GM23338 (cell line): Measurements from ENCODE around the gene MAMDC2. TPM values are rescaled to one million over a fixed set of nuclear protein-coding genes. Genes with fewer than 3 reads are reported as not detected.

ENCODE experiments used
- ATAC-seq: fragments of 200-7000 bp; cut with Tn5 transposase; 3 replicates; pipeline ENCODE4 v1.9.1; 2020
- DNase-seq: peaks from one replicate; pipeline ENCODE4 v3.0.0-alpha.2; 2015; ENCODE audit warnings: low spot score
- H2AFZ ChIP-seq: fragments of 200-600 bp; sonication (generic); 2 replicates; pipeline ENCODE4 v1.8.0; 2016; ENCODE audit warnings: antibody characterized with exemption, mild to moderate bottlenecking, moderate library complexity
- H3F3A ChIP-seq: fragments of 200-600 bp; sonication (generic); replicated peaks from 2 replicates; pipeline ENCODE4 v1.8.0; 2017; ENCODE audit warnings: antibody characterized with exemption, mixed run types, low read depth
- H3K27ac ChIP-seq: fragments of 200-600 bp; sonication (generic); 2 replicates; pipeline ENCODE4 v1.6.1; 2016; ENCODE audit warnings: low read depth
- H3K27me3 ChIP-seq: fragments of 200-600 bp; sonication (generic); 2 replicates; pipeline ENCODE4 v1.8.0; 2016; ENCODE audit warnings: mild to moderate bottlenecking, mixed run types, moderate library complexity; ENCODE audit not compliant: insufficient read depth
- H3K36me3 ChIP-seq: fragments of 200-600 bp; sonication (generic); 2 replicates; pipeline ENCODE4 v1.8.0; 2016; ENCODE audit warnings: mild to moderate bottlenecking; ENCODE audit not compliant: insufficient read depth
- H3K4me1 ChIP-seq: fragments of 200-600 bp; sonication (generic); 2 replicates; pipeline ENCODE4 v1.8.0; 2016; ENCODE audit warnings: mild to moderate bottlenecking, moderate library complexity; ENCODE audit not compliant: insufficient read depth
- H3K4me2 ChIP-seq: fragments of 200-600 bp; sonication (generic); 2 replicates; pipeline ENCODE4 v1.7.1; 2017; ENCODE audit warnings: mixed run types
- H3K4me3 ChIP-seq: fragments of 200-600 bp; sonication (generic); 2 replicates; pipeline ENCODE4 v1.6.1; 2016; ENCODE audit warnings: mixed run types
- H3K79me2 ChIP-seq: fragments of 200-600 bp; sonication (generic); replicated peaks from 2 replicates; pipeline ENCODE4 v1.8.0; 2017; ENCODE audit warnings: mild to moderate bottlenecking; ENCODE audit not compliant: insufficient read depth
- H3K9me2 ChIP-seq: fragments of 200-600 bp; sonication (generic); 2 replicates; pipeline ENCODE4 v1.8.0; 2017; ENCODE audit not compliant: insufficient read depth
- H4K20me1 ChIP-seq: fragments of 200-600 bp; sonication (generic); replicated peaks from 2 replicates; pipeline ENCODE4 v1.8.0; 2017; ENCODE audit warnings: mild to moderate bottlenecking; ENCODE audit not compliant: insufficient read depth
- H3K27ac Mint-ChIP-seq: 2 replicates; pipeline ENCODE4 v1.8.0; 2020; ENCODE audit warnings: inconsistent platforms, mild to moderate bottlenecking, moderate library complexity, mixed read lengths
- H3K27me3 Mint-ChIP-seq: 3 replicates; pipeline ENCODE4 v1.8.0; 2022; ENCODE audit warnings: low read depth, mild to moderate bottlenecking, moderate library complexity, mixed read lengths, inconsistent platforms; ENCODE audit not compliant: insufficient read depth, poor library complexity
- H3K36me3 Mint-ChIP-seq: 3 replicates; pipeline ENCODE4 v1.8.0; 2021; ENCODE audit warnings: low read depth, mild to moderate bottlenecking, inconsistent platforms, moderate library complexity, mixed read lengths
- H3K4me1 Mint-ChIP-seq: 3 replicates; pipeline ENCODE4 v1.8.0; 2020; ENCODE audit warnings: mild to moderate bottlenecking, inconsistent platforms, mixed read lengths
- H3K4me3 Mint-ChIP-seq: 3 replicates; pipeline ENCODE4 v1.8.0; 2021; ENCODE audit warnings: moderate library complexity, mild to moderate bottlenecking, inconsistent platforms, mixed read lengths
- H3K9me3 Mint-ChIP-seq: 3 replicates; pipeline ENCODE4 v1.8.0; 2020; ENCODE audit warnings: moderate library complexity, mild to moderate bottlenecking, inconsistent platforms, mixed read lengths
- CREB1 ChIP-seq: fragments of 250-450 bp; sonication (Bioruptor Pico); IDR thresholded peaks from 2 replicates; pipeline ENCODE4 v1.5.0; 2020; ENCODE audit warnings: low read depth, mild to moderate bottlenecking, moderate library complexity
- CTCF ChIP-seq, 2 experiments: fragments of 200-600 bp in 1 of 2; sonication (generic) in 1 of 2; conservative IDR thresholded peaks; 2 replicates each; pipeline versions ENCODE4 v1.5.1 to v1.6.1; 2016 to 2017; ENCODE audit warnings: antibody characterized with exemption in 2 of 2, low read depth in 2 of 2, mild to moderate bottlenecking in 2 of 2, moderate library complexity in 1 of 2
- ETS1 ChIP-seq: IDR thresholded peaks from 2 replicates; pipeline ENCODE4 v1.6.1; 2016; ENCODE audit warnings: antibody characterized with exemption
- EZH2 ChIP-seq: fragments of 200-600 bp; sonication (generic); IDR thresholded peaks from one replicate; pipeline ENCODE4 v1.8.0; 2017; ENCODE audit warnings: antibody characterized with exemption, mild to moderate bottlenecking, low read depth; ENCODE audit not compliant: unreplicated experiment
- EZH2phosphoT487 ChIP-seq: fragments of 200-600 bp; sonication (generic); IDR thresholded peaks from one replicate; pipeline ENCODE4 v1.8.1; 2018; ENCODE audit warnings: antibody characterized with exemption; ENCODE audit not compliant: unreplicated experiment
- JUNB ChIP-seq: IDR thresholded peaks from one replicate; pipeline ENCODE4 v1.6.1; 2016; ENCODE audit warnings: antibody characterized with exemption; ENCODE audit not compliant: unreplicated experiment
- NANOG ChIP-seq: IDR thresholded peaks from 2 replicates; pipeline ENCODE4 v1.6.1; 2016; ENCODE audit warnings: antibody characterized with exemption, borderline replicate concordance
- POLR2AphosphoS5 ChIP-seq: IDR thresholded peaks from 2 replicates; pipeline ENCODE4 v1.6.1; 2016; ENCODE audit warnings: antibody characterized with exemption, low read depth
- REST ChIP-seq: IDR thresholded peaks from one replicate; pipeline ENCODE4 v1.6.1; 2018; ENCODE audit warnings: antibody characterized with exemption; ENCODE audit not compliant: unreplicated experiment
- STAT1 ChIP-seq: IDR thresholded peaks from one replicate; pipeline ENCODE4 v1.6.1; 2016; ENCODE audit warnings: antibody characterized with exemption; ENCODE audit not compliant: unreplicated experiment
- ZNF114 ChIP-seq: fragments of 250-450 bp; sonication (Bioruptor Pico); IDR thresholded peaks from 2 replicates; pipeline ENCODE4 v1.5.0; 2020; ENCODE audit warnings: mild to moderate bottlenecking, moderate library complexity
- ZNF331 ChIP-seq: fragments of 250-450 bp; sonication (Bioruptor Pico); IDR thresholded peaks from 2 replicates; pipeline ENCODE4 v1.5.0; 2020; ENCODE audit warnings: low read depth, mild to moderate bottlenecking, moderate library complexity
- ZNF462 ChIP-seq: fragments of 250-450 bp; sonication (Bioruptor Pico); IDR thresholded peaks from 2 replicates; pipeline ENCODE4 v1.5.0; 2020; ENCODE audit warnings: mild to moderate bottlenecking, moderate library complexity
- polyA plus RNA-seq: library from polyadenylated mRNA; unstranded; fragments of >200 nt; fragmentation: Nextera tagmentation; extraction: Ambion mirVana; gene quantifications from 2 replicates; pipeline ENCODE4 v1.2.1, GENCODE V29; 2016
- total RNA-seq: library from RNA; depleted of rRNA; stranded (reverse); fragments of >200 nt; shearing (Covaris generic); gene quantifications from 2 replicates; pipeline ENCODE4 v1.2.3, GENCODE V29; 2014

Gene MAMDC2
- total and polyA plus RNA-seq, 2 experiments from 2014 or later, result 7.7 to 19.6 TPM

DNA sequence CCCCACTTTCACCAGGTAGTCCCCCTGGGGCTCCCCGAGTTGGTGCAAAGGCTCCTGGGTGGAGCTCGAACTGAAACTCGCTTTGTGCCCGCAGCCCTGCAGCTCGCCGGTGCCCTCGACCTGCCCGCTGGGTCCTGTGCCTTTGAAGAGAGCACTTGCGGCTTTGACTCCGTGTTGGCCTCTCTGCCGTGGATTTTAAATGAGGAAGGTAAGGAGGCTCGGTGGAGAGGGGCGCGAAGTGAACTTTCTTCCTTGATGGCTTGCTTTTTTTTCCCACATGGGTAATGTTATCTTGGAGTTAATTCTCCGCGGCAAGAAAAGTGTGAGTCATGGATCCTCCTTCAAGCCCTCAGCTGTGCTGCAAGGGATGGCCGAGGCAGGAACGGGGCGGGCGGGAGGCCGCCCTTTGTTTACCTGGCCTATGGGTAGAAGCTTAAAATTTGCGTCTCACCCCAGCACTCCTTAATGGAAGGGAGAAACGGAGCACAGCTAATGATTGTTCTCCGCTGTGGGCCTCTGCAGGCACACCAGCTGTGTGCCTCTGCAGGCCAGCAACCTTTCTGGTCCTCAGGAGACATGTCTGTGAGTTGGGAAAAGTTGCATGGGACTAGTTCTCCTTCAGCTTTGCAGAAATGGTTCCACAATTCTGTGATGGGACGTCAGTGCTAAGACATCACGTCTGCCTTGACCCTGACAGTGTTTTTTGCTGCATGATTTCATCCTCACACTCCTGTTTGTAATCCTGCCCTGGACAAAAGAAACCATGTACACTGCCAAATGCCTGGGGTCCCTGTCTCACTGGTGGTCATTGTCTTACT, 1.1 kb downstream of the MAMDC2 start:
- no peak for TF ChIP-seq EZH2
- TF ChIP-seq EZH2phosphoT487, result no peak
- TF ChIP-seq CTCF (conservative IDR thresholded peaks at IDR 0.05; ENCODE audit: low read depth in 2 of 2), result no peak
- no peak for TF ChIP-seq ZNF331
- TF ChIP-seq JUNB, result no peak
- TF ChIP-seq STAT1, result no peak
- TF ChIP-seq ETS1, result no peak
- TF ChIP-seq CREB1 (CRISPR knock-in tag), result no peak
- no peak for TF ChIP-seq REST
- TF ChIP-seq ZNF114, result no peak
- no peak; the same call in 1 of the 2 replicates for TF ChIP-seq POLR2AphosphoS5
- TF ChIP-seq NANOG, result no peak
- TF ChIP-seq ZNF462 (CRISPR knock-in tag), result no peak
- H3K36me3 ChIP-seq, result 0 out of 2 replicates have a peak, but pooled peaks cover 4% of the 10 kb centered on the region
- H3K79me2 ChIP-seq, result 0 out of 2 replicates have a peak, but pooled peaks cover 3% of the 10 kb centered on the region
- H3K27me3 ChIP-seq, result no peaks in the 10 kb centered on the region
- peak overlapping the region; percentile 52; the same call in 1 of the 2 replicates for H3K27ac Mint-ChIP-seq
- peak; percentile 66 for DNase-seq
- H3K4me3 Mint-ChIP-seq, result peak overlapping the region; percentile 87
- peaks cover 30% of the 10 kb centered on the region for H3K4me1 ChIP-seq
- H2AFZ ChIP-seq, result peak overlapping the region; percentile 90
- no peaks in the 10 kb centered on the region for H3F3A ChIP-seq
- H3K4me3 ChIP-seq, result peak overlapping the region; percentile 84
- no peaks in the 10 kb centered on the region; the same call in 2 of the 3 replicates for H3K9me3 Mint-ChIP-seq
- peaks cover 44% of the 10 kb centered on the region for H3K4me1 Mint-ChIP-seq
- ATAC-seq, result peak; percentile 67
- H4K20me1 ChIP-seq, result no peaks in the 10 kb centered on the region
- peaks cover 20% of the 10 kb centered on the region for H3K27me3 Mint-ChIP-seq
- peak overlapping the region; percentile 97 for H3K4me2 ChIP-seq
- H3K27ac ChIP-seq, result peak overlapping the region; percentile 67; the same call in 1 of the 2 replicates
- H3K36me3 Mint-ChIP-seq, result peaks cover 4% of the 10 kb centered on the region; the same call in 2 of the 3 replicates
- H3K9me2 ChIP-seq, result peaks cover 5% of the 10 kb centered on the region; the same call in 1 of the 2 replicates
